Mesenchymal stem cell (in vitro differentiated cells and primary cell): ENCODE results near the gene EXOC3L2.
A peak's percentile ranks its signal among the peaks of the same experiment; 100 is the strongest.

Experiments used
- DNase-seq: peaks from one replicate; pipeline ENCODE4 v3.0.0-alpha.2; 2013
- H2AFZ ChIP-seq: one replicate; pipeline ENCODE4 v1.6.1; 2013; ENCODE audit warnings: low read depth, mild to moderate bottlenecking, control low read depth, inconsistent platforms, low read length, moderate library complexity
- H2AK5ac ChIP-seq: 2 replicates; pipeline ENCODE4 v1.6.1; 2013; ENCODE audit warnings: low read length, moderate library complexity, mild to moderate bottlenecking, inconsistent platforms; ENCODE audit not compliant: severe bottlenecking
- H2BK120ac ChIP-seq: one replicate; pipeline ENCODE4 v1.6.1; 2013; ENCODE audit warnings: low read depth, mild to moderate bottlenecking, inconsistent platforms, low read length, moderate library complexity
- H2BK12ac ChIP-seq, 2 experiments: one replicate each; pipeline ENCODE4 v1.6.1; 2013; ENCODE audit warnings: inconsistent platforms in 2 of 2, low read length in 2 of 2, mild to moderate bottlenecking in 2 of 2, moderate library complexity in 2 of 2, control low read depth in 1 of 2
- H2BK15ac ChIP-seq: one replicate; pipeline ENCODE4 v1.6.1; 2013; ENCODE audit warnings: mild to moderate bottlenecking, low read depth, inconsistent platforms; ENCODE audit not compliant: poor library complexity, severe bottlenecking
- H2BK5ac ChIP-seq: 2 replicates; pipeline ENCODE4 v1.6.1; 2013; ENCODE audit warnings: low read depth, mild to moderate bottlenecking, low read length, control low read depth, inconsistent platforms; ENCODE audit not compliant: poor library complexity, severe bottlenecking
- H3K14ac ChIP-seq, 2 experiments: one replicate each; pipeline ENCODE4 v1.6.1; 2013; ENCODE audit warnings: inconsistent platforms in 2 of 2, low read length in 2 of 2, control low read depth in 1 of 2, mild to moderate bottlenecking in 1 of 2, moderate library complexity in 1 of 2
- H3K18ac ChIP-seq, 2 experiments: one replicate each; pipeline ENCODE4 v1.6.1; 2013; ENCODE audit warnings: inconsistent platforms in 2 of 2, low read length in 2 of 2, control low read depth in 1 of 2, low read depth in 1 of 2, mild to moderate bottlenecking in 1 of 2
- H3K23ac ChIP-seq, 2 experiments: one replicate each; pipeline ENCODE4 v1.6.1; 2013; ENCODE audit warnings: inconsistent platforms in 2 of 2, low read length in 2 of 2, mild to moderate bottlenecking in 2 of 2, moderate library complexity in 2 of 2, control low read depth in 1 of 2
- H3K27ac ChIP-seq: 2 replicates; pipeline ENCODE4 v1.5.1; 2013; ENCODE audit warnings: mild to moderate bottlenecking, moderate library complexity, low read length, control low read depth, inconsistent platforms; ENCODE audit not compliant: poor library complexity, severe bottlenecking
- H3K27me3 ChIP-seq, 2 experiments: 2 replicates each; pipeline versions ENCODE4 v1.6.1 to v1.7.0; 2013; ENCODE audit warnings: low read length in 2 of 2, mild to moderate bottlenecking in 2 of 2, moderate library complexity in 2 of 2, control low read depth in 1 of 2, inconsistent platforms in 1 of 2; ENCODE audit not compliant: control insufficient read depth in 1 of 2, insufficient read depth in 1 of 2
- H3K36me3 ChIP-seq, 2 experiments: 2 replicates each; pipeline versions ENCODE4 v1.6.1 to v1.7.0; 2013; ENCODE audit warnings: low read length in 2 of 2, control low read depth in 1 of 2, inconsistent platforms in 1 of 2, low read depth in 1 of 2, mild to moderate bottlenecking in 1 of 2; ENCODE audit not compliant: insufficient read depth in 2 of 2, control insufficient read depth in 1 of 2
- H3K4ac ChIP-seq, 2 experiments: one replicate each; pipeline ENCODE4 v1.6.1; 2013; ENCODE audit warnings: inconsistent platforms in 2 of 2, low read length in 2 of 2, mild to moderate bottlenecking in 2 of 2, moderate library complexity in 2 of 2, control low read depth in 1 of 2, low read depth in 1 of 2
- H3K4me1 ChIP-seq: 2 replicates; pipeline ENCODE4 v1.6.1; 2013; ENCODE audit warnings: low read depth, low read length, control low read depth; ENCODE audit not compliant: control insufficient read depth, insufficient read depth
- H3K4me2 ChIP-seq: 2 replicates; pipeline ENCODE4 v1.6.1; 2013; ENCODE audit warnings: low read length, mild to moderate bottlenecking, inconsistent platforms; ENCODE audit not compliant: poor library complexity, severe bottlenecking
- H3K4me3 ChIP-seq, 2 experiments: 2 replicates each; pipeline versions ENCODE4 v1.5.1 to v1.7.0; 2013; ENCODE audit warnings: low read length in 2 of 2, mild to moderate bottlenecking in 2 of 2, control low read depth in 1 of 2, low read depth in 1 of 2; ENCODE audit not compliant: insufficient read depth in 1 of 2
- H3K79me1 ChIP-seq: replicated peaks from 2 replicates; pipeline ENCODE4 v1.6.1; 2013; ENCODE audit warnings: mild to moderate bottlenecking, control low read depth, low read length, inconsistent platforms; ENCODE audit not compliant: poor library complexity, severe bottlenecking
- H3K9ac ChIP-seq: 2 replicates; pipeline ENCODE4 v1.7.0; 2013; ENCODE audit warnings: mild to moderate bottlenecking, low read length, moderate library complexity
- H3K9me3 ChIP-seq: 2 replicates; pipeline ENCODE4 v1.7.0; 2013; ENCODE audit warnings: mild to moderate bottlenecking, low read length; ENCODE audit not compliant: control insufficient read depth
- H4K8ac ChIP-seq: one replicate; pipeline ENCODE4 v1.6.1; 2013; ENCODE audit warnings: inconsistent platforms, mild to moderate bottlenecking, low read length, moderate library complexity
- H4K91ac ChIP-seq: one replicate; pipeline ENCODE4 v1.6.1; 2013; ENCODE audit warnings: mild to moderate bottlenecking, low read length, inconsistent platforms
- WGBS: methylation state at CpG from one replicate; pipeline ENCODE4 v1.1.7; 2013; ENCODE audit warnings: mixed read lengths; 5-methylcytosine and 5-hydroxymethylcytosine counted together

The EXOC3L2 gene

DNA sequence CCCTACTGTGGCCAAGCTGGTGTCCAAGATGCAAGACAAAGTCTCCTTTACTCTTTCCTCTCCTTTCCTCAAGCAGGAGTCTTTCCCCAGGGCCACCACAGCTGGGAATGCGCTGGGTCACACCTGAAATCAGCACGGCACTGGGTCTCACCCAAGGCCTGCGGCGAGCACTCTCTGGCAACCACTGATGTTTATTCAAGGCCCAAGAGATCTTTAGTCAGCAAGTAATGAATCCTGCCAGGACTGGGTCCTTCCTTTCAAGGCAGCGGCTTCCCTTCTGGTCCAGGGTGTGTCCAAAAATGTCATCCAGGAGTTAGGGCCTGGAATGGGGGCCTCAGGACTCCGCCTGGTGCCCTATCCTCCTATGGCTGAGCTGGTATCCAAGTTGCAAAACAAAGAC lies 42.6 kb downstream of the EXOC3L2 start:
- H2BK120ac ChIP-seq: no peak overlapping the region
- no peaks in the 10 kb centered on the region for H3K9me3 ChIP-seq
- H3K36me3 ChIP-seq: no peaks in the 10 kb centered on the region
- H3K27ac ChIP-seq: no peak overlapping the region
- H2BK15ac ChIP-seq: no peak overlapping the region
- H2BK5ac ChIP-seq: no peak overlapping the region
- H3K9ac ChIP-seq: no peak overlapping the region
- H4K8ac ChIP-seq: no peak overlapping the region
- H3K14ac ChIP-seq: no peak overlapping the region
- no peaks in the 10 kb centered on the region for H3K79me1 ChIP-seq
- WGBS: 87% methylated on average over 6 of the region's 6 CpGs
- H2AK5ac ChIP-seq: no peak overlapping the region
- no peaks in the 10 kb centered on the region for H3K4me1 ChIP-seq
- H3K4me3 ChIP-seq: no peak overlapping the region
- H3K18ac ChIP-seq: no peak overlapping the region
- no peak overlapping the region for H2AFZ ChIP-seq
- no peak overlapping the region for H2BK12ac ChIP-seq
- H3K27me3 ChIP-seq: no peaks in the 10 kb centered on the region
- no peak overlapping the region for H3K4me2 ChIP-seq
- H3K23ac ChIP-seq: no peak overlapping the region
- H3K4ac ChIP-seq: no peak overlapping the region
- H4K91ac ChIP-seq: no peak overlapping the region
- no peak for DNase-seq

- Histone ChIP-seq H4K8ac (no peak overlapping the region), H4K91ac (no peak overlapping the region), H3K27ac (no peak overlapping the region), H3K18ac (no peak overlapping the region), H3K9me3 (no peaks in the 10 kb centered on the region), H3K27me3 (no peaks in the 10 kb centered on the region), H2BK5ac (no peak overlapping the region), H2AK5ac (no peak overlapping the region), H3K14ac (no peak overlapping the region), H3K23ac (no peak overlapping the region), H3K4me2 (no peak overlapping the region), H3K4me1 (no peaks in the 10 kb centered on the region), H2AFZ (no peak overlapping the region), H2BK15ac (no peak overlapping the region), H3K4me3 (no peak overlapping the region), H2BK120ac (no peak overlapping the region), H3K79me1 (no peaks in the 10 kb centered on the region), H3K36me3 (no peaks in the 10 kb centered on the region), H3K9ac (no peak overlapping the region), H2BK12ac (no peak overlapping the region), H3K4ac (no peak overlapping the region)
- DNase-seq: peak; percentile 76
- WGBS: 50% methylated on average over 4 of the region's 4 CpGs
Observed at GRCh38 chr19:45200568-45200967, 44.6 kb downstream of the EXOC3L2 start.

DNA sequence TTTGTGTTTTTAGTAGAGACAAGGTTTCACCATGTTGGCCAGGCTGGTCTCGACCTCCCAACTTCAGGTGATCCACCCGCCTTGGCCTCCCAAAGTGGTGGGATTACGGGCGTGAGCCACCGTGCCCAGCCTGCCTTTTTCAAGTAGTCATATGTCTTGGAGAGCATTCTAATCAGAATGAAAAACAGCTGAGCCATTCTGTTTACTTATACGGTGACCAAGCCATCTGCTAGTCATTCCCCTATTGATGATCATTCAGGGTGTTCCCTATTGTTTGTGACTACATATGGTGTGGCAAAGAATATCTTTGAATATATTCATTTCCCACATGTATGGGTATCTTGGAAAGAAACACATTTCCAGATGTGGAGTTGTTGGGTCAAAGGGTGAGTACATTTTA lies 49.4 kb downstream of the EXOC3L2 start:
- Histone ChIP-seq H3K14ac (no peak overlapping the region), H3K9ac (no peak overlapping the region), H2BK12ac (no peak overlapping the region), H3K4me1 (no peaks in the 10 kb centered on the region), H3K27ac (no peak overlapping the region), H4K8ac (no peak overlapping the region), H2BK120ac (no peak overlapping the region), H3K36me3 (no peaks in the 10 kb centered on the region), H3K4me2 (no peak overlapping the region), H3K18ac (no peak overlapping the region), H3K9me3 (no peaks in the 10 kb centered on the region), H3K27me3 (no peaks in the 10 kb centered on the region), H3K23ac (no peak overlapping the region), H3K4ac (no peak overlapping the region), H2AK5ac (no peak overlapping the region), H4K91ac (no peak overlapping the region), H2BK5ac (no peak overlapping the region), H3K79me1 (no peaks in the 10 kb centered on the region), H2AFZ (no peak overlapping the region), H2BK15ac (no peak overlapping the region), H3K4me3 (no peak overlapping the region)
- peak; percentile 65 for DNase-seq
- 57% methylated on average over 6 of the region's 6 CpGs for WGBS

DNA sequence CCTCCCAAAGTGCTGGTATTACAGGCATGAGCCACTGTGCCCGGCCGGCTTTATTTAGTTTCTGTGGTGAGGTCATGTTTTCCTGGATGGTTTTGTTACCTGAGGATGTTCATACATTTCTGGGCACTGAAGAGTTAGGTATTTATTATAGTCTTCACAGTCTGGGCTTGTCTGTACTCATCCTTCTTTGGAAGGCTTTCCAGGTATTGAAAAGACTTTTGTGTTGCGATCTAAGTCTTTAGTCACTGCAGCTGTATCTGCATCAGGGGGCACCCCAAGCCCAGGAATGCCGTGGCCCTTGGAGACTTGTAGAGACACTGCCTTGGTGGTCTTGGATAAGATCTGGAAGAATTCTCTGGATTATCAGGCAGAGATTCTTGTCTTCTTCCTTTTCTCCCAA lies 53.8 kb downstream of the EXOC3L2 start:
- Histone ChIP-seq H2BK120ac (no peak overlapping the region), H3K9me3 (no peaks in the 10 kb centered on the region), H3K4me3 (no peak overlapping the region), H3K9ac (no peak overlapping the region), H2BK5ac (no peak overlapping the region), H3K4me1 (peaks cover 4% of the 10 kb centered on the region), H3K27me3 (no peaks in the 10 kb centered on the region), H2AK5ac (no peak overlapping the region), H3K27ac (no peak overlapping the region), H2AFZ (no peak overlapping the region), H3K36me3 (peaks cover 0 to 2% of the 10 kb centered on the region in 2 experiments), H4K91ac (no peak overlapping the region), H4K8ac (no peak overlapping the region), H3K18ac (no peak overlapping the region), H3K79me1 (no peaks in the 10 kb centered on the region), H3K14ac (no peak overlapping the region), H3K23ac (no peak overlapping the region), H3K4ac (no peak overlapping the region), H2BK12ac (no peak overlapping the region), H3K4me2 (no peak overlapping the region), H2BK15ac (no peak overlapping the region)
- DNase-seq: no peak
- 94% methylated on average over 4 of the region's 4 CpGs for WGBS
